MCF 10A (cell line): ENCODE measurements around the gene KCNG2. TPM values are rescaled to one million over a fixed set of nuclear protein-coding genes. Genes with fewer than 3 reads are reported as not detected.

ENCODE experiments used
- BruUV-seq: library from RNA; stranded (reverse); fragments of 400-500 nt; replicated peaks from 2 replicates; lab custom pipeline; 2021; lab: Mats Ljungman, UMichigan
- CTCF ChIA-PET: fragments of 300-600 bp; sonication (Branson Sonifier 250); formaldehyde crosslinking; extraction: SDS; loops from one replicate; lab custom pipeline; 2021; ENCODE audit warnings: antibody characterized with exemption, inconsistent platforms; lab: Yijun Ruan, JAX
- POLR2A ChIA-PET: fragments of 300-600, 350-650 bp; sonication (Branson Sonifier 250); formaldehyde crosslinking; extraction: SDS; loops from one replicate; lab custom pipeline; 2020; ENCODE audit warnings: antibody characterized with exemption, inconsistent platforms; lab: Yijun Ruan, JAX
- DNase-seq: peaks from one replicate; pipeline ENCODE4 v3.0.0-alpha.2; 2018; ENCODE audit not compliant: unreplicated experiment
- H3K27ac Mint-ChIP-seq: one replicate; pipeline ENCODE4 v1.8.0; 2022; ENCODE audit warnings: mild to moderate bottlenecking, low read depth, mixed read lengths; ENCODE audit not compliant: unreplicated experiment
- H3K27me3 Mint-ChIP-seq: one replicate; pipeline ENCODE4 v1.8.0; 2022; ENCODE audit warnings: mixed read lengths; ENCODE audit not compliant: insufficient read depth, unreplicated experiment
- H3K36me3 Mint-ChIP-seq: one replicate; pipeline ENCODE4 v1.8.0; 2022; ENCODE audit warnings: mild to moderate bottlenecking, moderate library complexity, mixed read lengths; ENCODE audit not compliant: insufficient read depth, unreplicated experiment
- H3K4me1 Mint-ChIP-seq: one replicate; pipeline ENCODE4 v1.8.0; 2022; ENCODE audit warnings: mixed read lengths; ENCODE audit not compliant: insufficient read depth, unreplicated experiment
- H3K4me3 Mint-ChIP-seq: one replicate; pipeline ENCODE4 v1.8.0; 2022; ENCODE audit warnings: mild to moderate bottlenecking, moderate library complexity, mixed read lengths; ENCODE audit not compliant: unreplicated experiment
- H3K9me3 Mint-ChIP-seq: one replicate; pipeline ENCODE4 v1.8.0; 2022; ENCODE audit warnings: mixed read lengths; ENCODE audit not compliant: unreplicated experiment
- CTCF ChIP-seq: fragments of 200-600 bp; IDR thresholded peaks from one replicate; pipeline ENCODE4 v1.8.0; 2022; ENCODE audit warnings: antibody characterized with exemption, mild to moderate bottlenecking; ENCODE audit not compliant: unreplicated experiment
- intact Hi-C: fragments of 100-400 bp; cut with micrococcal nuclease; formaldehyde crosslinking; loops from 2 replicates; pipeline ENCODE4 v1.14.1; 2022
- total RNA-seq: library from RNA; stranded (reverse); gene quantifications from 2 replicates; pipeline ENCODE4 v1.2.3, GENCODE V29; 2022

KCNG2 gene
- total RNA-seq, 1 experiment from 2014 or later: not detected

GRCh38 chr18:79944126-79944731 lies 146.5 kb downstream of the KCNG2 start:
- intact Hi-C loops: no loop called here
- Mint-ChIP-seq H3K27me3 (no peaks in the 10 kb centered on the region), H3K9me3 (no peaks in the 10 kb centered on the region), H3K4me3 (no peak overlapping the region), H3K27ac (no peak overlapping the region), H3K4me1 (peaks cover 6% of the 10 kb centered on the region), H3K36me3 (peaks cover 25% of the 10 kb centered on the region)
- CTCF ChIA-PET: interaction anchor here (1.0 kb wide), 1 partner anchor 16 kb away, joined by 3 read pairs; no protein-coding TSS in a partner anchor
- no peak for DNase-seq
- no peak for TF ChIP-seq CTCF
- POLR2A ChIA-PET: no interaction called here
- no TSS peak for BruUV-seq

DNA sequence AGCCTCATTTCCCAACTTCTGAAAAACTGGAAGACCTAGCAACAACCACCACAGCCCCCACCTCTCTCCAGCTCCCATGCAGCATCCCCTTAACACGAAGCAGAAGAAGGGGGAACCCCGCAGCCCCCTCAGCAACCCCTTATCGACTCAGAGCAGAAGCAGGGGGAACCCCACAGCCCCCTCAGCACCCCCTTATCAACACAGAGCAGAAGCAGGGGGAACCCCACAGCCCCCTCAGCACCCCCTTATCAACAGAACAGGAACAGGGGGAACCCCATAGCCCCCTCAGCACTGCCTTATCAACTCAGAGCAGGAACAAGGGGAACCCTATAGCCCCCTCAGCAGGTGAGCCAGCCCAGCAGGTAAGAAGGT lies 147.0 kb downstream of the KCNG2 start:
- Mint-ChIP-seq H3K27me3 (no peaks in the 10 kb centered on the region), H3K27ac (no peak overlapping the region), H3K4me3 (no peak overlapping the region), H3K36me3 (peaks cover 25% of the 10 kb centered on the region), H3K9me3 (no peaks in the 10 kb centered on the region), H3K4me1 (peaks cover 6% of the 10 kb centered on the region)
- BruUV-seq: no TSS peak
- ChIA-PET CTCF (interaction anchor here (0.6 to 1.0 kb wide), 3 partner anchors 15 to 281 kb away, joined by 3 read pairs; no protein-coding TSS in a partner anchor), POLR2A (no interaction called here)
- no peak for TF ChIP-seq CTCF
- DNase-seq: no peak
- intact Hi-C loops: no loop called here

DNA sequence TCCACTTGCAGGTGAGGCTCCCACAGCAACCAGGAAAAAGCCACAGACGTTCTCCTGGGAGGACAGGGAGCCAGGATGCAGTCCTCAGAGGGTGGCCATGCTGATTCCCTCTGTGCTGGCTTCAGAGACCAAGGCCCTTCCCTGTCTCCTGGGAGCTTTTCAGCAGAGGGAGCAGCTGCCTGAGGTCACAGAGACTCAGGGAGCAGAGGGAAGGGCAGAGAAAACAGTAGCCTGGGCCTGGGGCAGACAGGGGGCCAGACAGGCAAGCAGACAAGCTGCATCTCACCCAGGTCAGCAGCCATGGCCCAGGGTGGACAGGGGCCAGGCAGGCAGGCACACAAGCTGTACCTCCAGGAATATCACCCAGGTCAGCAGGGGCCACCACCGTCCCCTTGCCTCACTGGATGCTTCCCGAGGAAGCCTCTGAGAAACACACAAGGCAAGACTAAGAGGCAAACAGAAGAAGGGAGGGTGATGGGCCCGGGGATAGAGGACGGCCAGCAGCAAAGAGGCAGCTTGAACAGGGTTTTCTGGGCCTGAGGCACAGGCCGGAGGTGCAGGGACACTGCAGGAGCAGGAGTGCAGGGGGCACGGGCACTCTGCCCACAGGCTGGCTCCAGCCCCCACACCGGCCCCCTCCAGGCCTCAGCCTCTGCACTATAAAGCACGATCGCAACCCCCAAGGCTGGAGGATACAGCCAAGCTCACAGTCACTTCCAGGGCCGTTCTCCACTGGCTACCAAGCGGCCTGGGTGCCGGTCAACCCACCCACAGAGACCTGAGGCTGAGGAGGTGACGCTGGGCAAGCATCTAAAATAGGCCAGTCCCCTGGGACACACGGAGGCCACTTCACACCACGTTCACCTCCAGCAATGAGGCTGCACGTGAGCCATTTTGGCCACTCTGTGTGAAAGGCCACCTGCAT lies 147.6 kb downstream of the KCNG2 start:
- DNase-seq: no peak
- Mint-ChIP-seq H3K9me3 (no peaks in the 10 kb centered on the region), H3K27ac (no peak overlapping the region), H3K27me3 (no peaks in the 10 kb centered on the region), H3K4me1 (peaks cover 6% of the 10 kb centered on the region), H3K4me3 (no peak overlapping the region), H3K36me3 (peaks cover 25% of the 10 kb centered on the region)
- ChIA-PET POLR2A (interaction anchor here (0.6 kb wide), 1 partner anchor 32 kb away, joined by 3 read pairs; no protein-coding TSS in a partner anchor), CTCF (interaction anchor here (0.6 to 1.0 kb wide), 4 partner anchors 15 to 282 kb away, joined by 3 to 4 read pairs (median 3); no protein-coding TSS in a partner anchor)
- no peak for TF ChIP-seq CTCF
- no TSS peak for BruUV-seq
- intact Hi-C loops: no loop called here
